Naive B cell (primary cell): Measurements from ENCODE around the gene PRSS37. TPM values are rescaled to one million over a fixed set of nuclear protein-coding genes. Genes with fewer than 3 reads are reported as not detected.
"Not testable (repeated sequence)": the region's sequence is repeated elsewhere in the genome, so short reads cannot be mapped to it uniquely, and the experiment has no call there.

Source experiments
- ATAC-seq, 2 donors: fragments of 150-1000 bp; cut with Tn5 transposase; 2 replicates each; pipeline ENCODE4 v1.10.0; 2021; ENCODE audit warnings: low read depth in 2 of 2, mild to moderate bottlenecking in 2 of 2, moderate library complexity in 2 of 2
- DNase-seq: peaks from one replicate; pipeline ENCODE4 v3.0.0; 2022
- H3K27ac Mint-ChIP-seq, 6 donors: one replicate each; pipeline ENCODE4 v1.8.0; 2020 to 2022; ENCODE audit warnings: mild to moderate bottlenecking in 6 of 6, mixed read lengths in 6 of 6, moderate library complexity in 5 of 6, inconsistent platforms in 2 of 6
- H3K27me3 Mint-ChIP-seq, 3 donors: one replicate each; pipeline ENCODE4 v1.8.0; 2021 to 2022; ENCODE audit warnings: mixed read lengths in 3 of 3, mild to moderate bottlenecking in 1 of 3
- H3K36me3 Mint-ChIP-seq, 2 donors: one replicate each; pipeline ENCODE4 v1.8.0; 2020 to 2022; ENCODE audit warnings: mixed read lengths in 2 of 2, inconsistent platforms in 1 of 2, mild to moderate bottlenecking in 1 of 2
- H3K4me1 Mint-ChIP-seq, 3 donors: one replicate each; pipeline ENCODE4 v1.8.0; 2020 to 2022; ENCODE audit warnings: mixed read lengths in 3 of 3, inconsistent platforms in 1 of 3, mild to moderate bottlenecking in 1 of 3, moderate library complexity in 1 of 3
- H3K4me3 Mint-ChIP-seq, 8 donors: one replicate each; pipeline ENCODE4 v1.8.0; 2020 to 2022; ENCODE audit warnings: mild to moderate bottlenecking in 8 of 8, mixed read lengths in 8 of 8, moderate library complexity in 8 of 8, inconsistent platforms in 2 of 8
- H3K9me3 Mint-ChIP-seq, 7 donors: one replicate each; pipeline ENCODE4 v1.8.0; 2020 to 2022; ENCODE audit warnings: mixed read lengths in 7 of 7, mild to moderate bottlenecking in 5 of 7, inconsistent platforms in 2 of 7, moderate library complexity in 1 of 7
- polyA plus RNA-seq, 6 donors: library from polyadenylated mRNA; unstranded; fragments of 300-500 nt; fragmentation: Illumina TruSeq; gene quantifications; one replicate each; pipeline ENCODE4 v1.2.3, GENCODE V29; 2021; ENCODE audit warnings: low read depth in 6 of 6

Gene PRSS37
- polyA plus RNA-seq, 6 donors from 2014 or later = not detected

DNA sequence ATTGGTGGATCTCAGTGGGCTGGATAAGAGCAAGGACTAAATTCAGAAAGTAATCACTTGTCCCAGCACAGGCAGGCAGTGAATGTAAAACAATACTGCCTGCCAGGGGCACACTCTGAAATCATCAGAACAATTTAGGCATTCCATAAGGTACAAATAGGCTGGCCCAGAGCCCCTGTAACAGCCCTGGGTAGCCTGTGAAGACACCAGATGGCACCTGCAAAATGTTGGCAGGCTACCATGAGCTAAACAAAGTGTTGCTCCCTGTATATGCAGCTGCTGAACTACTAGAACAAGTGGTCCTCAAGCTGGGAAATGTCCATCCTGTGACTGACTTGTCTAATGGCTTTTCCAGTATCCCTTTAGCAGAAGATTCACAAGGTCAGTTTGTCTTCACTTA lies 3.0 kb upstream of the PRSS37 start:
- Mint-ChIP-seq H3K4me3 (no peak overlapping the region), H3K27me3 (no peaks in the 10 kb centered on the region), H3K9me3 (peaks cover 9 to 19% (median 12%) of the 10 kb centered on the region in 7 donors), H3K36me3 (peaks cover 5 to 17% of the 10 kb centered on the region in 2 donors), H3K4me1 (no peaks in the 10 kb centered on the region), H3K27ac (no peak overlapping the region)
- no peak for ATAC-seq
- no peak for DNase-seq

GRCh38 chr7:141842904-141843303 lies 1.6 kb upstream of the PRSS37 start:
- peaks cover 0 to 5% (median 3%) of the 10 kb centered on the region in 7 donors for H3K9me3 Mint-ChIP-seq

GRCh38 chr7:141840708-141841107 lies 577 bp downstream of the PRSS37 start:
- Mint-ChIP-seq H3K27ac (no peak overlapping the region), H3K36me3 (peaks cover 0 to 2% of the 10 kb centered on the region in 2 donors), H3K9me3 (no peaks in the 10 kb centered on the region), H3K27me3 (no peaks in the 10 kb centered on the region), H3K4me3 (no peak overlapping the region), H3K4me1 (no peaks in the 10 kb centered on the region)
- ATAC-seq = no peak
- no peak for DNase-seq

More at GRCh38 chr7:141842904-141843303, 1.6 kb upstream of the PRSS37 start:
- Mint-ChIP-seq H3K36me3 (peaks cover 0 to 3% of the 10 kb centered on the region in 2 donors), H3K27ac (no peak overlapping the region), H3K27me3 (no peaks in the 10 kb centered on the region), H3K4me3 (no peak overlapping the region), H3K4me1 (no peaks in the 10 kb centered on the region)
- DNase-seq (no peak), ATAC-seq (no peak)

GRCh38 chr7:141839256-141839655 lies 2.0 kb downstream of the PRSS37 start:
- Mint-ChIP-seq H3K4me1 (no peaks in the 10 kb centered on the region), H3K9me3 (no peaks in the 10 kb centered on the region), H3K27me3 (no peaks in the 10 kb centered on the region), H3K36me3 (peaks cover 0 to 4% of the 10 kb centered on the region in 2 donors), H3K27ac (no peak overlapping the region), H3K4me3 (no peak overlapping the region)
- no peak for DNase-seq
- no peak for ATAC-seq

- Mint-ChIP-seq H3K4me3 (no peak overlapping the region), H3K36me3 (peaks cover 0 to 8% of the 10 kb centered on the region in 2 donors), H3K27ac (no peak overlapping the region), H3K9me3 (no peaks in the 10 kb centered on the region), H3K4me1 (no peaks in the 10 kb centered on the region), H3K27me3 (no peaks in the 10 kb centered on the region)
- no peak for DNase-seq
- ATAC-seq = no peak
Measured at GRCh38 chr7:141838581-141838980, 2.7 kb downstream of the PRSS37 start.

DNA sequence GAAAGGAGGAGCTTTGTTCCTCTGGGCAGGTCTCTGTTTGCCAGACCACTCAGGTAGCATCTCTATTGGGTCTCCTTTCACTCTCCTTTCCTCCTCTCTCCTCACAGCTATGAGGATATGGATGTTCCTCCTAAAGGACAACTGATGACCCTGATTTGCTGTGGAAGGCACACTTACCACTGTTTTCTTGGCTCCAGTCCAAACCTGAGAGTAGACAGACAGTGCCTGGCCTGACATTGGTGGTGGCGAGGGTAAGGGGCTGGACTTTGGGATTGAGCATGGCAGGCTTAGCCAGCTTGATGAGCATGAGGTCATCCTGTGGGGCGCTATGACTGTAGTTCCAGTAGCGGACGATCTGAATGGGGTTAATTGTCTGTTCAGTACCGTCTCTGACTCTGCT lies 3.6 kb downstream of the PRSS37 start:
- Mint-ChIP-seq H3K4me1 (no peaks in the 10 kb centered on the region), H3K27ac (no peak overlapping the region), H3K9me3 (peaks cover 0 to 2% (median 0%) of the 10 kb centered on the region in 7 donors), H3K4me3 (no peak overlapping the region), H3K36me3 (peaks cover 0 to 13% of the 10 kb centered on the region in 2 donors), H3K27me3 (no peaks in the 10 kb centered on the region)
- ATAC-seq = no peak
- DNase-seq = no peak

DNA sequence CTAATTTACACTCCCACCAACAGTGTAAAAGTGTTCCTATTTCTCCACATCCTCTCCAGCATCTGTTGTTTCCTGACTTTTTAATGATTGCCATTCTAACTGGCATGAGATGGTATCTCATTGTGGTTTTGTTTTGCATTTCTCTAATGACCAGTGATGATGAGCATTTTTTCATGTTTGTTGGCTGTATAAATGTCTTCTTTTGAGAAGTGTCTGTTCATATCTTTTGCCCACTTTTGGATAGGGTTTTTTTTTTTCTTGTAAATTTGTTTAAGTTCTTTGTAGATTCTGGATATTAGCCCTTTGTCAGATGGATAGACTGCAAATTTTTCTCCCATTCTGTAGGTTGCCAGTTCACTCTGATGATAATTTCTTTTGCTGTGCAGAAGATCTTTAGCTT lies 18.9 kb downstream of the PRSS37 start:
- not testable (repeated sequence) for ATAC-seq, H3K4me3 Mint-ChIP-seq, H3K27me3 Mint-ChIP-seq, DNase-seq, H3K27ac Mint-ChIP-seq, H3K4me1 Mint-ChIP-seq
- peaks cover 36 to 55% of the 10 kb centered on the region in 2 donors for H3K36me3 Mint-ChIP-seq
- peaks cover 16 to 71% (median 55%) of the 10 kb centered on the region in 7 donors for H3K9me3 Mint-ChIP-seq

- H3K4me1 Mint-ChIP-seq = no peaks in the 10 kb centered on the region
- no peak overlapping the region for H3K27ac Mint-ChIP-seq
- DNase-seq (no peak), ATAC-seq (no peak)
- H3K4me3 Mint-ChIP-seq = no peak overlapping the region
- H3K9me3 Mint-ChIP-seq = peaks cover 20 to 69% (median 55%) of the 10 kb centered on the region in 7 donors
- H3K36me3 Mint-ChIP-seq = peaks cover 36 to 53% of the 10 kb centered on the region in 2 donors
- peaks cover 0 to 1% (median 0%) of the 10 kb centered on the region in 3 donors for H3K27me3 Mint-ChIP-seq
Measured at GRCh38 chr7:141820067-141820466, 21.2 kb downstream of the PRSS37 start.

DNA sequence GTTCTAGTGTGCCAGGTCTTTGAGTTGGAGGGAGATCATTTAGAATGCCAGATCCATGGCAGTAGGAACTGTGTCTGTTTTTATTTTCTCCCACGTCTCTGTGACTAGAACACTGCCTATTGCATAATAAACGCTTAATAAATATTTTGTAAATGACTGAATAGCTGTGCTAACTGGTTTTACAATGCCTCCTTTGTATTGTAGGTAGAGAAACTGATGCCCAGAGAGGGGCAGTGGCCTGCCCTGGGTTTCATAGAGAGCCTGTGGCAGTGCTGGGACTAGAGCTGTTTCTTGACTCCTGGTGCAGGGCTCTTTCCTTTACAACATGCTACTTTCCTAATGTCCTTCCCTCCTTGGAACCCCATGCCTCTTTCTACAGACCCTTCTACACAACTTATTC lies 48.8 kb downstream of the PRSS37 start:
- ATAC-seq = no peak
- Mint-ChIP-seq H3K36me3 (peaks cover 11 to 17% of the 10 kb centered on the region in 2 donors), H3K4me1 (no peaks in the 10 kb centered on the region), H3K27ac (no peak overlapping the region), H3K9me3 (peaks cover 0 to 2% (median 0%) of the 10 kb centered on the region in 7 donors), H3K4me3 (no peak overlapping the region), H3K27me3 (no peaks in the 10 kb centered on the region)
- no peak for DNase-seq

DNA sequence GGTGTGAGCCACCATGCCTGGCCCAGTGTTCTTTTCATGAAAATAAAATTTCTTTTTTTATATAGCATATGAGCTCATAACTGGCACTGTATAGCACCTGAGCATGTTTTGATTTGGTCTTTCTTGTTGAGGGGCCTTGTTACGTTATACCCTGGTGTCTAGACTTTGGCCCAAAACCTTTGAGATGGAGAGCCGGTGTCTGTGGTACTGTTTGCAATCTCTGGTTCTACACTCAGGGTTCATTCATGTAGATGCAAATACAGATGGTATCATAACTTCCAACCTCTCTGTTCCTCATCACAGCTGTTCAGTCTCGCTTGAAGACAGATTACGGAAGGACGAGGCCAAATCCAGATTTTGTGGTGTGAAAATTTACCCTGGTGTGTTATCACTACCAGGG lies 51.4 kb downstream of the PRSS37 start, which contains the start of gene TAS2R5:
Gene TAS2R5, plus strand, starts transcription at position 301 of the 400 bp plus-strand sequence. CDS start 145 bp downstream, outside the sequence.
- H3K9me3 Mint-ChIP-seq = no peaks in the 10 kb centered on the region
- ATAC-seq (no peak), DNase-seq (no peak)
- H3K27ac Mint-ChIP-seq = no peak within 1 kb of the TSS
- H3K4me3 Mint-ChIP-seq = no peak within 1 kb of the TSS
- peaks cover 0 to 10% of the 10 kb centered on the region in 2 donors for H3K36me3 Mint-ChIP-seq
- H3K27me3 Mint-ChIP-seq = no peaks in the 10 kb centered on the region
- no peaks in the 10 kb centered on the region for H3K4me1 Mint-ChIP-seq

DNA sequence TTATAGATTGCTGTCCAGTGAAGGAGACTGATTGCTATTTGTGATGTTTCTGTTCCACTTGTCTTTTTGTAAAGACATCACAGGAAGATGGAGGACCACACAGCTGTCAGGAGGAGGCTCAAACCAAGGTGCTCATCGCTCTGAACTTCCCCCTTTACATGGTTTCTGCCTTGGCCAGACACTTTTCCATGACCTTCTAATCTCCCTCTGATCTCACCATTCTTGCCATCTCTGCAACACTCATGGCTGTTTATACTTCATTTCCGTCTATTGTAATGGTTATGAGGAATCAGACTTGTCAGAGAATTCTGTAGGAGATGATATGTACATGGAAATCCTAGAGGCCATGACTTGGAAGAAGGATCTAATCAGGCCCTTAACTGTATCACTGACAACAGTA lies 53.0 kb downstream of the PRSS37 start:
- Mint-ChIP-seq H3K4me3 (no peak overlapping the region), H3K27me3 (no peaks in the 10 kb centered on the region), H3K36me3 (peaks cover 0 to 5% of the 10 kb centered on the region in 2 donors), H3K27ac (peak overlapping the region in 2 of 6 donors; percentile 17 to 29), H3K9me3 (no peaks in the 10 kb centered on the region), H3K4me1 (no peaks in the 10 kb centered on the region)
- ATAC-seq = no peak
- no peak for DNase-seq

Other genes with a start within 250 kb of the PRSS37 start
- 10 to 100 TPM; 11.4 to 32.2 (median 22.9) TPM for gene DENND11, start 139.3 kb downstream of the PRSS37 start, polyA plus RNA-seq
- under 1 TPM in 1 of 6 donors, not detected in 5; 0.52 TPM for gene WEE2, start 133.1 kb downstream of the PRSS37 start, polyA plus RNA-seq
- 100 to 1,000 TPM; 246 to 345 (median 302) TPM for gene SSBP1, start 103.1 kb downstream of the PRSS37 start, polyA plus RNA-seq
- not detected for gene TAS2R3, start 77.4 kb downstream of the PRSS37 start, polyA plus RNA-seq
- gene TAS2R4, start 64.8 kb downstream of the PRSS37 start, polyA plus RNA-seq = under 1 TPM in 1 of 6 donors, not detected in 5; 0.10 TPM
- gene TAS2R5, start 51.3 kb downstream of the PRSS37 start, polyA plus RNA-seq = under 1 TPM in 3 of 6 donors, not detected in 3; 0.25 to 0.64 (median 0.36) TPM
- gene OR9A4, start 74.9 kb upstream of the PRSS37 start, polyA plus RNA-seq = not detected
- under 1 TPM in 1 of 6 donors, not detected in 5; 0.08 TPM for gene CLEC5A, start 105.5 kb upstream of the PRSS37 start, polyA plus RNA-seq
- gene TAS2R38, start 132.3 kb upstream of the PRSS37 start, polyA plus RNA-seq = not detected
- gene MGAM, start 154.4 kb upstream of the PRSS37 start, polyA plus RNA-seq = under 1 TPM in 1 of 6 donors, not detected in 5; 0.09 TPM